ENCODE data around the gene MGRN1.

Gene MGRN1

GRCh38 chr16:4689091-4689671 is 64.6 kb downstream of the MGRN1 start:
- no peak for FAIRE-seq

GRCh38 chr16:4689864-4690704 is 65.5 kb downstream of the MGRN1 start:
- no peak for FAIRE-seq

GRCh38 chr16:4690946-4691665 is 66.5 kb downstream of the MGRN1 start:
- FAIRE-seq = no peak

DNA sequence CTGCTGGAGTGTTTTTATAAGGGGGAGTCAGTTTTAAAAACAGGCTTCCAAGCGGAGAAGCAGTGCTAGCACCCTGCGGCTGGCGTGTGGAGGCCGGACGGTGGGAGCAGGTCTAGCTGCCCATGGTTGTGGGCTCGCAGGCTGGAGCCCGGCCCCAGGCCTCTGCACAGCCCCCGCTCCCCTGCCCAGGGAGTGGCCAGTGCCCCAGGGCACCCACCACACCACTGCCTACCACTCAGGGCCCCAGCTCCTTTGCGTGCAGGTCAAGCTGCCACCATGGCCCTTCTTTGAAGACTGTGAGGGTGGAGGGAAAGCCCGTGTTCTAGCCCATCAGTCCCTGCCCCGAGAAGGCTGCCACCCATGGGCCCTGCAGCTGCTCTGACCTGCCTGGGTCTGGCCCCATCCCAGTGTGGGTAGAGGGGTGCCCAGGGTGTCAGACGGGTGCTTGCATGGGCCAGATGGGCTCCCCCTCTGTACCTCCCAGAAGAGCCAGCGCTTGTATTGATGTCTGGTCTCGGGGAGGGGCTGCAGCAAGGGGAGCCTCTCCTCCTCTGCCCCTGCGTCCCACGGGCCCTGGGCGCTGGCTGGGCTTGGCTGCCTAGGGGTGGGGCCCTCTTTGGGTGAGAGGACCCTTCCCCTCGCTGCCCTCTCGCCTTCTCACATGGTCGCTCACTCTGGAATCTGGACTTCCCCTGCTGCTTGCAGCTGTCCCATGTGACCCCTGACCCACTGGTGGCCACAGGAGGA is 67.2 kb downstream of the MGRN1 start:
- no peak for FAIRE-seq

GRCh38 chr16:4692460-4693295 is 68.1 kb downstream of the MGRN1 start:
- FAIRE-seq = no peak

DNA sequence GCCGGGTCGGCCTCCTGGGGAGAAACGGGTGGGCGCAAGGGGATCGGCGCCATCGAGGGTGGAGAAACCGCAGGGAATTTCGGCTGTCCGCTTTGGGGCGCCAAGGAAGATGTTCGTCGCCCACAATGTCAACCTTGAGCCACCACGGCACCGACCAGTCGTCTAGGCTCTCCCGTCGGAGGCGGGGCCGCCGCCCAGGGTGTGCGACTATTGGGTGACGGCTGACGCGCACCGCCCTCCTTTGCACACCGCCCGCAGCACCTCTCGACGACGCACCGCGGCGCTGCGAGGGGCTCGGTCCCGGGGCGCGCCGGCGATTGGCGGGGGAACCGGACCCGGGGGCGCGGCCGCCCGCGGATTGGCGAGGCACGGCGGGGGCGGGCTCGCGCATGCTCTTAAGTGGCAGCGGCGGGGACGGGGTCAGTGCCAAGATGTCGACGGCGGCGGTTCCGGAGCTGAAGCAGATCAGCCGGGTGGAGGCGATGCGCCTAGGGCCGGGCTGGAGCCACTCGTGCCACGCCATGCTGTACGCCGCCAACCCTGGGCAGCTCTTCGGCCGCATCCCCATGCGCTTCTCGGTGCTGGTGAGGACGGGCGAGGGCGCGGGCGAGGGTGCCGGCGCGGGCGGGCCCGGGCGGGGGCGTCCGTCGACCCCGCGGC is 68.8 kb downstream of the MGRN1 start, which contains the start of gene NUDT16L1:
Gene NUDT16L1 (plus strand): TSS at position 267 of the 660 bp plus-strand sequence. CDS start 165 bp downstream, at position 432.
- no peak for FAIRE-seq

GRCh38 chr16:4693956-4694641 is 69.5 kb downstream of the MGRN1 start:
- no peak for FAIRE-seq

GRCh38 chr16:4694642-4695451 is 70.2 kb downstream of the MGRN1 start:
- no peak for FAIRE-seq

GRCh38 chr16:4695473-4696171 is 71.0 kb downstream of the MGRN1 start:
- FAIRE-seq = no peak

DNA sequence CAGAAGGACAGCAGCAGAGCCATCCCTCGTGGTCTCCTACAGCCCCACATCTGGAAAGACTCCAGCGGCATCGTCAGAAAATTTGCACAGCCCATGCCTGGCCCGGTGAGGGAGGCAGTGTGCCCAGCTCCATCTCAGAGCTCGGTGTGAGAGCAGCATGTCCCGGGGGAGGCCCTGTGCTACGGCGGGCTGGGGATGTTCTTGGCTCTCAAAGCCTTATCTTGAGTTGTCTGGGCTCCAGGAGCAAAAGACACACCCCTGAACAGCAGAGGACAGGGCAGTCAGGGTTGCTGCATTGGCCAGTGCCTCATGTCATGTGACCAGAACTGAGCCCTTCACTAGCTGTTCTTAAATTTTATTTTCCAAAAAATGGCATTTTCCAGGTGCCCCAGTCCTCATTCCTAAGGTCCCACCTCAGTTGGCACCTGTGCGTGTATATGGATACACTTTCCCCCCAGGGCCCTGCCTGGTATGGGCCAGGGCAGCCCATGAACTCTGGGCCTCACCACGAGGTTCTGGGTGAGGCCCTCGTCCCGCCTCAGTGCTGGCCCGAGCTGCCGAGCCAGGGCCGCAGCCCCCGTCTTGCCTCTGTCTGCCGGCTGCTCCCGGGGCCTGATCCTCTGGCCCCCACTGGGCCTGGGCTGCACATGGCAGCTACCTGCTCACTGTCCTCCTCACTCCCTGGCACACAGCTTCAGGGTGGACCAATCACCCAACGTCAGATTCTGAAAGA is 71.7 kb downstream of the MGRN1 start:
- FAIRE-seq = no peak

GRCh38 chr16:4696905-4697847 is 72.5 kb downstream of the MGRN1 start:
- no peak for FAIRE-seq

- no peak for FAIRE-seq
These were observed 73.2 kb downstream of the MGRN1 start for GRCh38 chr16:4697848-4698291.

DNA sequence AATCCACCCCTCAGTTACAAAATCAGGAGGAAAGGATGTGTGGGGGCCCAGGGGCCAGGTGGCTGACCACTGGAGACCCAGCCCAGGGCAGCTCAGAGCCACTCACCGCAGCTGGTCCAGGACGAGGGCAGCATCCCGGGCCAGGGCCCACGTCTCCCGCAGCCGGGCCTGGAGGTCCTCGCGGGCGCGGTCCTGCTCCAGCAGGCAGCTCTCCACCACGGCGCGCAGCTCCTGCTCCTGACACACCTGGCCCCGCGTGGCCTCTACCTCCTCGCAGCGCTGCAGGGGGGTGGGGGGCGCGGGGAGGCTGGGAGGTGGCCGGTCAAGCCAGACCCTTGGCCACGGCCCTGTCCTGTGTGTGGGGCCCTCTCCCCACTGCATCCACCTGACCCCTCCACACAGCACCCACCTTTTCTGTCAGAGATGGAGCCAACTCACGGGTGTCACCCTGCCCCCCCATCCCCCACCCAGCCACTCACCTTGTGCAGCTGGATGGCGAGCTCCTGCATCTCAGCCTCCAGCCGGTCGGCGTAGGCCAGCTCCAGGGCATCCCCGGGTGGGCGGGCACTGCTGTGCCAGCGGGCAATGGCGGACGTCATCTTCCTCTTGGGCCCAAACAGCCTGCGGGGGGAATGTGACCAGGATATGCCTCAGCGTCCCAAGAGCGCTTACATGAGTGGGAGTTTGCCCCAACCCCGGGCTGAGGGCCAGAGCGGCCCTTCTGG is 73.9 kb downstream of the MGRN1 start:
- no peak for FAIRE-seq

GRCh38 chr16:4699046-4699556 is 74.5 kb downstream of the MGRN1 start:
- FAIRE-seq = no peak

DNA sequence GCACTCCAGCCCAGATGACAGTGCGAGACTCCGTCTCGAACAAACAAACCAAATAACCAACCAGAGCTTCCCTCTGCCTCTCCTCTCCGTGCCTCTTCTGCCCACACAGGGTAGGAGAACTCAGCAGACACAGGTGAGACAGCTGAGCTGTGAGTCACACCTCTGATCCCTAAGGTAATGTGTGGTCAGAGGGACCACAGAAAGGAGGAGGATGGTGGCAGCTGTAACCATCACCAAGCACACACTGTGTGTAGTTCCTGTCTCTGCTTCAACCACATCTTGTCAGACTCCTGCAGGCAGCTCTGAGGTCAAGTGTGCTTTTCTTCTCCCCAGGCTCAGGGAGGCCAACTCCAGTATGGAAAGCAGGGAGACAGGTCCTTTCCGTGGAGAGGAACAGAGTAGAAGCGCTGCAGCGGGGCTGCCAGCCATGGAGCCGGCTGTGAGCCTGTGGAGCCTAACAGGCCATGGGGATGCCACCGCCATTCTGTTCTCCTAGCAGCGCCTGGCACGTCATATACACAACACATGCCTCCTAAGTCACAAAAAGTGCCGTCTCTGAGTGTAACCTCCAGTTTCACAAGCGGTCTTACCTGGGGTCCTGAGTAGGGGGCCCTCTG is 75.9 kb downstream of the MGRN1 start:
- no peak for FAIRE-seq

Data from TTC549 (cell line).